Body of pancreas (tissue), 4 donors: ENCODE measurements around the gene ANKLE2.

Experiments used
- CTCF ChIP-seq, 7 experiments: fragments of 450-650 bp in 4 of 7; fragments of 200-600 bp in 3 of 7; sonication (generic) in 3 of 7; IDR thresholded peaks; one replicate each; pipeline ENCODE4 v1.5.1; 2016 to 2019; ENCODE audit warnings: antibody characterized with exemption in 7 of 7
- POLR2A ChIP-seq, 3 donors: fragments of 450-650 bp; IDR thresholded peaks; one replicate each; pipeline ENCODE4 v1.6.1; 2016; ENCODE audit warnings: antibody characterized with exemption in 3 of 3, mild to moderate bottlenecking in 2 of 3

GRCh38 chr12:132775502-132776229, 14.0 kb upstream of the ANKLE2 start:
- TF ChIP-seq CTCF (IDR thresholded peaks at IDR 0.05) (no peak), POLR2A (IDR thresholded peaks at IDR 0.05) (no peak)
